ENCODE measurements around the gene TTC7B. TPM values are rescaled to one million over a fixed set of nuclear protein-coding genes. Genes with fewer than 3 reads are reported as not detected.

The TTC7B gene
- total RNA-seq, 1 experiment from 2014 or later = 70.6 TPM

GRCh38 chr14:90858511-90858910 is 42.3 kb upstream of the TTC7B start:
- ATAC-seq = no peak
- RAD21 ChIA-PET (ENCODE audit: low non-redundant PET in 1 of 2, low total read pairs in 2 of 2, uncharacterized antibody in 2 of 2, unreplicated experiment in 2 of 2) = no interaction called here
- no peaks in the 10 kb centered on the region for H4K20me1 ChIP-seq (ENCODE audit: insufficient read depth)
- no peak overlapping the region for H3K4me3 ChIP-seq (replicated peaks in 1 of 2; ENCODE audit: low read depth in 1 of 2, low read length in 2 of 2)
- H2AFZ ChIP-seq (ENCODE audit: low read depth, low read length, poor library complexity, severe bottlenecking) = no peak overlapping the region
- DNase-seq (ENCODE audit: low read depth, low spot score) = no peak
- intact Hi-C loops (cut with micrococcal nuclease) = no loop called here
- no peaks in the 10 kb centered on the region for H3K9me2 ChIP-seq (ENCODE audit: insufficient read depth)
- CTCF ChIA-PET = interaction anchor here (0.7 to 1.0 kb wide), 2 partner anchors 45 to 319 kb away, joined by 3 read pairs; no protein-coding TSS in a partner anchor
- no peak overlapping the region for H3K9ac ChIP-seq (ENCODE audit: low read length)
- no peak overlapping the region for H3K4me2 ChIP-seq (ENCODE audit: low read length)
- no peaks in the 10 kb centered on the region for H3K27me3 ChIP-seq (ENCODE audit: insufficient read depth, low read length)
- no peaks in the 10 kb centered on the region for H3K4me1 ChIP-seq (ENCODE audit: control insufficient read depth in 1 of 2, insufficient read depth in 2 of 2, low read length in 2 of 2)
- no TSS peak for BruUV-seq (replicated peaks)
- POLR2A ChIA-PET = no interaction called here
- no peaks in the 10 kb centered on the region for H3K36me3 ChIP-seq (ENCODE audit: control insufficient read depth in 1 of 2, insufficient read depth in 2 of 2, low read length in 2 of 2)
- no peaks in the 10 kb centered on the region for H3K79me2 ChIP-seq (ENCODE audit: insufficient read depth, low read length)
- no peak for TF ChIP-seq YY1 (IDR thresholded peaks at IDR 0.05; ENCODE audit: extremely low read depth, insufficient replicate concordance, low read depth, low read length)
- no peak for TF ChIP-seq POLR2AphosphoS5 (IDR thresholded peaks at IDR 0.05; ENCODE audit: low read depth, low read length)
- TF ChIP-seq FOSL1 (IDR thresholded peaks at IDR 0.05; ENCODE audit: low read depth) = no peak
- TF ChIP-seq MAX (IDR thresholded peaks at IDR 0.05) = no peak
- TF ChIP-seq ATF3 (IDR thresholded peaks at IDR 0.05) = no peak
- TF ChIP-seq EZH2 (IDR thresholded peaks at IDR 0.05) = no peak
- TF ChIP-seq CBX3 (IDR thresholded peaks at IDR 0.05; ENCODE audit: low read depth) = no peak
- no peak for TF ChIP-seq CTCF (IDR thresholded peaks at IDR 0.05 in 2 of 3, conservative IDR thresholded peaks at IDR 0.05 in 1 of 3; ENCODE audit: borderline replicate concordance in 1 of 3, insufficient read depth in 1 of 3, low read depth in 2 of 3, low read length in 2 of 3)
- TF ChIP-seq SIN3A (IDR thresholded peaks at IDR 0.05; ENCODE audit: low read depth) = no peak
- no peak for TF ChIP-seq REST (IDR thresholded peaks at IDR 0.05; ENCODE audit: low read depth)
- no peak for TF ChIP-seq POLR2A (IDR thresholded peaks at IDR 0.05; ENCODE audit: borderline replicate concordance, extremely low read depth, insufficient read depth, insufficient read length)
- H3K27ac ChIP-seq (ENCODE audit: low read depth, low read length) = no peak overlapping the region
- no peaks in the 10 kb centered on the region for H3K9me3 ChIP-seq (ENCODE audit: control insufficient read depth in 1 of 2, insufficient read depth in 1 of 2, low read depth in 1 of 2, low read length in 2 of 2)
